Islet precursor cell (in vitro differentiated cells): ENCODE results near the gene GUCY1A2.
"Not testable (repeated sequence)": the region's sequence is repeated elsewhere in the genome, so short reads cannot be mapped to it uniquely, and the experiment has no call there.

Experiments used
- DNase-seq: peaks from one replicate; pipeline ENCODE4 v3.0.0-alpha.2; 2018

Gene GUCY1A2

DNA sequence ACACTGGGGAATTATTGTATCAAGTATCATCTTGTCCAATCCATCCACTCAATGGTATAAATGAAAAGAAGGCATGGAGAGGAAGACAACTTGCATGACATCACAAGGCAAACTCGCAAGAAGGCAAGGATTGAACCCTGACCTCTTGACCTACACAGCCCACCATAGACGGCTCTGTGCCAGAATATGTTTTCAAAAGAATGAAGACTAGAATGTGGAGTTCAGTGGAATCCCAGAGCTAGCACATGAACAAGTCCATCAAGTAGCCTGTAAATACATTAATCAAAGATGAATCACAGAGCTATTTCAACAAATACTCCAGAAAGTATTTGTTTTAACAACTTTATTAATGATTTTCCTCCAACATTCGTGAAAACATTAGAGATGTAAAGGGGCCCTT, 189.7 kb downstream of the GUCY1A2 start:
- DNase-seq, result no peak

DNA sequence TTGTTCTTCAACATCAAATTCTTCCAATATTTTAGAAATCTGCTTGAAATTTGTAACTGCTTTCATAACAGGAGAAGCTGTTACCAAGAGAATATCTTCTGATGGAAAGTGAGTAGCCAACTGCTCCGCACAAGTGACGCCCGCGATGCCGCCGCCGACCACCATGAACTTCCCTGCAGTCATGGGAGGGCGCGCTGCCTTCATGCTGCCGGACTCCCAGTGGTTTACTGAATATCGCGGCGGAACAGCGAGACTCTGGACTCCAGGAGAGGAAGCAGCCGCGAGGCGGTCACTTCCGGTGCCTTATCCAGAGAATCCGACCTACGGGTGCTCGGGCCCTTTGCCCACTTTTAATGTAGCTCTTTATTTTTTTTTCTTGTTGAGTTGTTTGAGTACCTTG, 190.6 kb downstream of the GUCY1A2 start:
- DNase-seq, result no peak

GRCh38 chr11:106826558-106826957, 191.7 kb downstream of the GUCY1A2 start:
- not testable (repeated sequence) for DNase-seq

- DNase-seq, result no peak
Measured at GRCh38 chr11:106821826-106822225, 196.4 kb downstream of the GUCY1A2 start.

GRCh38 chr11:106821291-106821690, 197.0 kb downstream of the GUCY1A2 start:
- no peak for DNase-seq

DNA sequence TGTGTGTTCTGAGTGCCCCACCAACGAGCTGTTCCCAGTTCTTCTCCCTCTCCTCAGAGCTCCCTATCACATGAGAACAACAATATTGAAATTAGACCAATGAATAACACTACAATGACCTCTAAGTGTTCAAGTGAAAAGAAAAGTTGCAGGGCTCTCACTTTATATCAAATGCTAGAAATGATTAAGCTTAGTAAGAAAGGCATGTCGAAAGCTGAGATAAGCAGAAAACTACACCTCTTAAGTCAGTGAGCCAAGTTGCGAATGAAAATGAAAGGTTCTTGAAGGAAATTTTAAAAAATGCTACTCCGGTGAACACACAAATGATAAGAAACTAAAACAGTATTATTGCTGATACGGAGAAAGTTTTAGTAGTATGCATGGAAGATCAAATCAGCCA, 199.8 kb downstream of the GUCY1A2 start:
- no peak for DNase-seq

GRCh38 chr11:106815209-106815608, 203.1 kb downstream of the GUCY1A2 start:
- DNase-seq, result no peak

DNA sequence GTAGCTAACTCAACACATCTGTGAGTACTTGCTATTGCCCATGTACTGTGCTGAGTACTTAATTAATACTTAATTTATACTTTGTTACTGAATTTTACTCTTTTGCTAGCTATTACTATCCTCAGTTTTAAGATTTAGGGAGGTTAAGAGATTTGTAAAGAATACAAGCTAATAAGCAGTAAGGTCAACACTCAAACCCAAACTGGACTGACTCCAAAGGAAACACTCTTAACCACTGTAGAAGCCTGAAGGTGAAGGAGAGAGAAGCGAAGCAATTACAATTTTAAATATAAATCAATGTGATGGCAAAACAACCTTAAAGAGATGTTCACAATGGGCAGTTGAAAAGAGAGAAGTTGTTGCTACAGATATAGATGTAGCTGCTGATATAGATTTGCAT, 204.5 kb downstream of the GUCY1A2 start:
- DNase-seq, result no peak

DNA sequence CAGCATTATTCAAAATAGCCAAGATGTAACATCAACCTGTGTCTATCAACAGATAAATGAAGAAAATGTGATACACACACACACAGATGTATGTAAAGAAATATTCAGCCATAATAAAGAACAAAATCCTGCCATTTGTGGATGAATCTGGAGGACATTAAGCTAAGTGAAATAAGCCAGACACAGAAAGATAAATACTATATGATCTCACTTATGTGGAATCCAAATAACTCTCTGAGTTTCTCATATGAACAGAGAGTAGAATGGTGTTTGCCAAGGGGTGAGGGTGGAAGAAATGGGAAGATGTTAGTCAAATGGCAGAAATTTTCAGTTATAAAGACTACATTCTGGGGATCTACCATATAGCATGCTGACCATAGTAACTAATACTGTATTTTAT, 224.2 kb downstream of the GUCY1A2 start:
- no peak for DNase-seq

DNA sequence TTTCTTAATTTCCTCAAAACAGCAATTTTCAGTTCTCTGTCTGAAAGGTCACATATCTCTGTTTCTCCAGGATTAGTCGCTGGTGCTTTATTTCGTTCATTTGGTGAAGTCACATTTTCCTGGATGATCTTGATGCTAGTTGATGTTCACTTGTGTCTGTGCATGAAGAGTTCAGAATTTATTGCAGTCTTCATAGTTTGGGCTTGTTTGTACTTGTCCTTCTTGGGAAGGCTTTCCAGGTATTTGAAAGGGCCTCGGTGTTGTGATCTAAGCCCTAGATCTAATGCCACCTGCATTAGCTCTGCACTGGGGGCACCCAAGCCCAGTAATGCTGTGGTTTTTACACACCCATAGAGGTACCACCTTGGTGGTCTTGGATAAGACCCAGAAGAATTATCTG, 228.9 kb downstream of the GUCY1A2 start:
- DNase-seq, result no peak

- no peak for DNase-seq
Measured at GRCh38 chr11:106787454-106787853, 230.8 kb downstream of the GUCY1A2 start.

DNA sequence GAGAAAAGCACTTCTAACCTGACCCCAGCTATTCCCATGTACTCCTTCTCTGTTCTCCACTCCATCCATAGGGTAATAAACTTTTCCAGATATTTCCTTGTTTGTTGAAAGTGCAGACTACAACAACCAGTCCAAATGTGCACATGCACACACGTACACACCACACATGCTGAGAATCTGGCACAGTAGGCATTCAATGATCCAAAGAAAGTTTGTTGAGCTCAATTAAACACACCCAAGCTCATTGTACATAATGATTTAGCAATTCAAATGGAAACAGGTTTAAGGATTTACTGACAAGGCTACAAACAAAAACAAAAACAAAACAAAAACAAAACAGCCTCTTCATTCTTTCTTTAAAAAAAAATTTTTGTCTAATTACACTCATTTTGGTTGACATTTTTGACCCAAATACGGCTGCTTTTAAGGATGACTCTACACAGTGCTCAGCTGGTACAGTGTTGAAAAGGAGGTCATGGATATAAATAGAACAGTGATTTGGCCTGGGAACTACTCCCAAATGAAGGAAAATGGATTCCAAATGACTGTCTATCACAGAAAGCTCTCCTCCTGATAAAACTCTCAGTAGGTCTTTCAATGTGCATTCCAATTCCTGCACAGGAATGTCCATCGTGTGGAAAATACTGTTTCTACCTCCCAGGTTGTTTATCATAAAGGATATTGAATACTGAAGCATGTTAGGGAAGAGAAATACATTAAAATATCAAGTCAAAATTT, 232.2 kb downstream of the GUCY1A2 start:
- no peak for DNase-seq

GRCh38 chr11:106777302-106777701, 241.0 kb downstream of the GUCY1A2 start:
- not testable (repeated sequence) for DNase-seq

- DNase-seq, result no peak
Measured at GRCh38 chr11:106770489-106771085, 247.7 kb downstream of the GUCY1A2 start.

DNA sequence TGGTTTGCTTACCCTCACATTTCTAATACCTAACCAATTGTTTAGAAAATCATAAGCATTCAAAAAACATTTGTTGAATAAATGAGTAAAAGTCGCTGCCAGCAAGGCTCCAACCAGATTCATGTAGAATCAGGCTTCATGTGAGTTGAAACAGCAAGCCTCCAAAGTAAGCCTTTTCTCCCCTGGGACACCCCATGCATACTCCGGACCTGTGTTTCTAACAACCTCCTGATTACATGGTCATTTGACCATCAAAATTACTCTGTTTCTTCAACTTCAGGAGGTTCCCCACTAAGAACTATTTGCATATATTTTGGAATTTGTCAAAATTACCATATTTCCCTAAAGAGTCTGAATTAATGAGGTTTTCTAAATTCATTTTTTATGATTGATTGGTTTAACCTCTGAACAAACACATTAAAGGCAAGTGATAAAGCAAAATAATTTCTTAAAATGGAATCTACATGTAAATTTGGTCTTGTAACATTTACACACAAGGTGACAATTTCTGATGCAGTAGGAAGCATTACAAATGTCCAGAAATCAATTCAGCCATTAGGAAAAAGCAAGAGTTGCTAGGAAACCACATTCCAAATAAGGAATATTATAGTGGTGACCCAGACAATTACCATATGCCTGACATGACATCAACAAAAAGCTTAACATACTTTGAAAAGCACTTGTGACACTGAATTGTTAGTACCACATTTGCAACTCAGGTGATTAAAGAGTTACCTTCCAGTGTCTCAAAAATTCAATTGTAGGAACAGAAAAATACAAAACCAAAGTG, 252.6 kb downstream of the GUCY1A2 start:
- DNase-seq, result no peak

GRCh38 chr11:106763501-106763900, 254.8 kb downstream of the GUCY1A2 start:
- no peak for DNase-seq

- no peak for DNase-seq
Measured at GRCh38 chr11:106761745-106762144, 256.5 kb downstream of the GUCY1A2 start.

GRCh38 chr11:106761240-106761639, 257.0 kb downstream of the GUCY1A2 start:
- no peak for DNase-seq

- DNase-seq, result no peak
Measured at GRCh38 chr11:106748059-106748458, 270.2 kb downstream of the GUCY1A2 start.

GRCh38 chr11:106745941-106746340, 272.3 kb downstream of the GUCY1A2 start:
- DNase-seq, result no peak

DNA sequence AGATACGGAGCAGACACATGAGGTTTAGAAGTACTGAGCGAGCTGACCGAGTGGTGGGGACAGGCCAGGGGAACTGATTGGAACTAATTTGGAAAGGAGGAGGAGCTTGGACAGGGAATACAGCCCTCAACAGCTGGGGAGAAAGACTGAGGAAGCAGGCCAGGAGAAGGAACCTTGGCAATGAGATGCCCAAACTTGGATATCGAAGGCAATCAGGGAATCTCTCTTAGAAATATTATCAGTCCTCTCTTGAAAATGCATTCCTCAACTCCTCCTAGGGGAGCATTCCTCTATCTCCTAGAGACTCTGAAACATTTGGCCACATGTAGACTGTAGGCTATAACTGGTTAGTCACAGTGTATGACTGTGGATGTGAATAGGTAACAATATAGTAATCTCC, 284.6 kb downstream of the GUCY1A2 start:
- DNase-seq, result no peak

- no peak for DNase-seq
Measured at GRCh38 chr11:106728859-106729258, 289.4 kb downstream of the GUCY1A2 start.

- no peak for DNase-seq
Measured at GRCh38 chr11:106728379-106728778, 289.9 kb downstream of the GUCY1A2 start.

DNA sequence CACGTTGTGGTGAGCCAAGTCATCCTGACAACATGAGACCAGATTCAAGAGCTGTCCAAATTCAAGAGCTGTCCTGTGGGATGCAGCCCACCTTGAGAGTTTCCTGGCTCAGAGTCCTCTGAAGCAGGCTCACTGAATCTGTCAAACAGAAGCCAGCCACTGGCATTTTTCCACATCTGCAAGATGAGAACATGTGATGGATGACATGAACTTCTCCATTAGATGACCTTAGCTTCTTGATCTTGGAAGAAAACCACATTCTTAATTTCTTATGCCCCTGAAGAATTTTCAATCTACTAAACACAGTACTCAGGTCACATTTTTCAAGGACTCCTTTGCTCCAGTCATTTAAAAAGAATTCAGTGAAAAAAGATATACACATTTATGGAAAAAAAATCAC, 291.0 kb downstream of the GUCY1A2 start:
- DNase-seq, result no peak
